OCI-LY1 (cell line): ENCODE measurements around the gene INPP5A.

Source experiments
- EZH2 ChIP-seq: fragments of 200-600 bp; sonication (generic), shearing (Covaris generic); IDR thresholded peaks from 2 replicates; pipeline ENCODE4 v1.8.0; 2017; ENCODE audit warnings: borderline replicate concordance, mixed run types, mild to moderate bottlenecking, antibody characterized with exemption, low read length, moderate library complexity, mixed read lengths
- TF ChIP-seq, protein P1 (sequence below): fragments of 200-600 bp; sonication (generic), shearing (Covaris generic); IDR thresholded peaks from 2 replicates; pipeline ENCODE4 v1.5.1; 2017; ENCODE audit warnings: mild to moderate bottlenecking, antibody characterized with exemption, low read length, moderate library complexity, mixed read lengths

DNA sequence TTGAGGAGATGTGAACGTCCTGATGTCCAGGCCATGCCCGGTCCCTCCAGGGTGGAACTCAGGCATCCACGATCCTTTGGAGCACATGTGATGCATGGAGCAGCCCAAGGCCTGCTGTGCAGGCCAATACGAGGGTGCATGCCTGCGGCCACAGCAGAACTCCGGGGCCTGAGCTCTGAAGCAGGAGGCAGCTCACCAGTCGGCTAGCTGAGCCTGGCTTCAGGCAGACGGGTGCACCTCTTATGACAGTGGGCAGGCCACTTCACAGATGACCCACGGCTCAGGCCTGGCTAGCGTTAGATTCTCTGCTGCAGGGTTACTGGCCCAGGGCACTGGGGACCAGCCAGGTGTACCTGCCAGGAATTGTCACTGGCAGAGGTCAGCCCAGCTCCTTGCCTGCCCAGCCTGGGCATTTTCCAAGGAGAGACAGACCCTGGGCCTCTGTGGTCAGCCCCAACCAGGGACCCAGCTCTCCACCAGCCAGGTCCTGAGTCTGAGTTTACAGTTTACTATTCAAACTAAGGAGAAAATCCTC lies 29.6 kb upstream of the INPP5A start:
- TF ChIP-seq, protein P1, sequence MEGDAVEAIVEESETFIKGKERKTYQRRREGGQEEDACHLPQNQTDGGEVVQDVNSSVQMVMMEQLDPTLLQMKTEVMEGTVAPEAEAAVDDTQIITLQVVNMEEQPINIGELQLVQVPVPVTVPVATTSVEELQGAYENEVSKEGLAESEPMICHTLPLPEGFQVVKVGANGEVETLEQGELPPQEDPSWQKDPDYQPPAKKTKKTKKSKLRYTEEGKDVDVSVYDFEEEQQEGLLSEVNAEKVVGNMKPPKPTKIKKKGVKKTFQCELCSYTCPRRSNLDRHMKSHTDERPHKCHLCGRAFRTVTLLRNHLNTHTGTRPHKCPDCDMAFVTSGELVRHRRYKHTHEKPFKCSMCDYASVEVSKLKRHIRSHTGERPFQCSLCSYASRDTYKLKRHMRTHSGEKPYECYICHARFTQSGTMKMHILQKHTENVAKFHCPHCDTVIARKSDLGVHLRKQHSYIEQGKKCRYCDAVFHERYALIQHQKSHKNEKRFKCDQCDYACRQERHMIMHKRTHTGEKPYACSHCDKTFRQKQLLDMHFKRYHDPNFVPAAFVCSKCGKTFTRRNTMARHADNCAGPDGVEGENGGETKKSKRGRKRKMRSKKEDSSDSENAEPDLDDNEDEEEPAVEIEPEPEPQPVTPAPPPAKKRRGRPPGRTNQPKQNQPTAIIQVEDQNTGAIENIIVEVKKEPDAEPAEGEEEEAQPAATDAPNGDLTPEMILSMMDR, result no peak
- TF ChIP-seq EZH2, result no peak
